Fibroblast of villous mesenchyme (primary cell): ENCODE results near the gene OOSP3. TPM values are rescaled to one million over a fixed set of nuclear protein-coding genes. Genes with fewer than 3 reads are reported as not detected.

ENCODE experiments used
- DNase-seq: peaks from one replicate; pipeline ENCODE4 v3.0.0-alpha.2; 2010; ENCODE audit warnings: low read depth
- H3K4me3 ChIP-seq: 2 replicates; pipeline ENCODE4 v1.5.1; 2011; ENCODE audit warnings: low read depth, mild to moderate bottlenecking, low read length
- CTCF ChIP-seq: IDR thresholded peaks from 2 replicates; pipeline ENCODE4 v1.5.1; 2012; ENCODE audit warnings: low read depth, mild to moderate bottlenecking, low read length; ENCODE audit not compliant: insufficient read depth
- total RNA-seq: library from RNA; depleted of rRNA; stranded (reverse); fragments of >200 nt; gene quantifications from 2 replicates; pipeline ENCODE4 v1.2.3, GENCODE V29; 2012

The OOSP3 gene, protein sequence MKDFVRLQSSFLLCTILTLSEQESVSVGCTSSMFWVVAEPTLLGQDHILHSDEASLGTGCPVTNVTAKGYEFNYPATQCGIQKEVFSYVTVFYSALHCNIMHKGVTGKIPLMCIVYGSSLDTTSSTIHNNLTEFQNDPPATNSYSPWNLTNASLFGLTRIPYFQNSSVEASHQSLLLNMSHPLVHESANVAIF
- total RNA-seq, result not detected in 2 replicates

GRCh38 chr11:59878575-59878974, at the start of gene OOSP3:
Gene OOSP3 (plus strand): TSS chr11:59878782. CDS start chr11:59878809, 27 bp downstream.
- no peak for TF ChIP-seq CTCF
- no peak within 1 kb of the TSS for H3K4me3 ChIP-seq
- DNase-seq, result no peak

GRCh38 chr11:59829358-59829757, 49.2 kb upstream of the OOSP3 start:
- H3K4me3 ChIP-seq, result no peak overlapping the region
- TF ChIP-seq CTCF, result no peak
- no peak for DNase-seq

DNA sequence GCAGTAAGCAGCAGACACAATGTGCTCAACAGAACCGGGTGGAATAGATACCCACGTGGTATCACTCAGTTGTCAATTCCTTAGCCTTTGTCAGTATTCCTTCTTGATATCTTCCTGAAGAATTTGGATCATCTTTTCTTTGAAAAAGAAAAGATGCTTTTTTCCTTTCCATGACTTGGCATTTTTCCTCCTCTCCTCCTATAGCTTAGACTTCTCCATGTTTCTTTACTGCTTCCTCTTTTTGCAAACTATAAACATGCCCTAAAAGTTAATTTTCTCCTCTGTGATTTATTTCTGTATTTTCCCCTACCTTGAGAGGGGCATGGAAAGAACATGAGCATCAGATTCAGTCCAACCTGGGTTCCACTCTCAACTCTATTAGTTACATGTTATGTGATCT, 45.0 kb upstream of the OOSP3 start:
- DNase-seq, result no peak
- no peak overlapping the region for H3K4me3 ChIP-seq
- TF ChIP-seq CTCF, result no peak

DNA sequence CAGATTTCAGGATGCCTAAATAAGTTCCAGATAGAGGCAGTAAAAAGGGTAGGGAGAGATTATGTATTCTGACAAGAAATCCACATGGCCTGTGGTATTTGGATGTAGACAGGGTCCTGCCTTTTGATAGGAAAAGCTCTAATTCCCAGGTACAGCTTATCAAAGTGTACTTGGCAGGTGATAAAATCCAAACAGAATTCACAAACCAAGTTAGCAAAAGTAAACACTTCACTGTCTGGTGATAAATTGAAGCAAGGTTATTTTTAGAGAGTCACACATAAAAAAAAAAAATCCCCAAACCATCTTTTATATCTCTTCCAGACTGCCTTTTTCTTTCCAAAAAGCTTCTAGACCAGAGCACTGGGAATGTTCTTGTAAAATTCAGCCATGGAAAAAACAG, 39.0 kb upstream of the OOSP3 start:
- TF ChIP-seq CTCF, result no peak
- H3K4me3 ChIP-seq, result no peak overlapping the region
- DNase-seq, result no peak

DNA sequence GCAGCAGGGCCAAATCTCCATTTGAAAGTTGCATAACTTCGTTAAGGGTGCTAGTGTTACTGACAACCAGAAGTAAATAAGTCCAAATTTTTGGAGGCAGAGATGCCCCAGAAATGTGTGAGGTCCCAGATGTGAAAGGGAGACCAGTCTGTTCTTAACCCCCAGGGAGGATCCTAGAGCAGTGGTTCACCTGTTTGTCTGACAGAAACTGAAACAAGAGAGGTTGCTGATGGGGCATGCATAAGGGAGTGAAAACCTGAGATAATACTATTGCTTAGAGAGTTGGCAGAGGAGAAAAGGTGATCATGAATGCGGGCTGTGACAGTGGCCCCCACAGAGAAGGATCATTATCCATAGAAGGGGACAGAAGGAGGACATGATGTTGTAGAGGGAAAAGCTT, 37.1 kb upstream of the OOSP3 start:
- no peak for TF ChIP-seq CTCF
- DNase-seq, result no peak
- no peak overlapping the region for H3K4me3 ChIP-seq

DNA sequence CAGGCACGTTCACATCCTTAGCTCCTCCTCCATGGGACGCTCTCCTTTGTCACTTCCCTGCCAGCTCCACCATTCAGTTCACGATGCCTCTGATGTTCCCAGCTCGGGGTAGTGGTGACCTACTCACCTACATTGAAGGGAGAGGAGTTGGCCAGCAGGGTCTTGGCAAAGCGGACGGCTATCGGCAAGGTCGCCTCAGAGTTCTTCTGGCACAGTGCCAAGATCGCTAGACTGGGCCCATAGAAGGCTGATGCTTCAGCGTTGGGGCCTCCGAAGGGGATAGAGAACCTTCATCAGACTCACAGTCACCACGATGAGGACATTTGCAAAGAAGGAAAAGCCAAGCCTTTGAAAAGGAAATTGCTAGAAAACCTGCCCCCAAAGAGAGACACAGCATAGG, 36.3 kb upstream of the OOSP3 start:
- DNase-seq, result no peak
- H3K4me3 ChIP-seq, result no peak overlapping the region
- no peak for TF ChIP-seq CTCF

DNA sequence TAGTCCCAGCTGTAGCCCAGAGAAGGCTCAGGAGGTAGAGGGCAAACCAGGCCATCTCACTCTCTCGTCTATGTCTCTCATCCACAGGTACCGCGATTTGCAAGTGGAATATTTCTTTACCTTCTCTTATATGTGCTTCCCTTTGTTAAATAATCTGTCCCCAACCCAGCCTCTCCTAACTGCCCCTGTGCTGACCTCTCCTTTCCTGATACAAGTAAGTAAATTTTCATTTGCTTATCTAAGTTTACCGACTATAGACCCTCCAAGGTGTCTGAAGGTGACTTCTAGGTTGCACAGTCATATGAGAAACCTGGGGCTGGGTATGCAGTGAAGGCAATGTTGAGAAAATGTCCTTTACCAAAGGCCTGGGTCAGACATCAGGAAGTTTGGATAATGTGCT, 33.2 kb upstream of the OOSP3 start, which contains the start of gene CBLIF:
TSS of gene CBLIF (minus strand) at position 101 of the 400 bp plus-strand sequence. CDS start at position 55, 46 bp downstream.
- H3K4me3 ChIP-seq, result no peak within 1 kb of the TSS
- DNase-seq, result no peak
- no peak for TF ChIP-seq CTCF
